H9 (cell line): ENCODE data around the gene BEGAIN. TPM values are rescaled to one million over a fixed set of nuclear protein-coding genes. Genes with fewer than 3 reads are reported as not detected.

Experiments
- DNase-seq: peaks from one replicate; pipeline ENCODE4 v3.0.0-alpha.2; 2017
- H2AFZ ChIP-seq: one replicate; pipeline ENCODE4 v1.6.1; 2013; ENCODE audit warnings: mild to moderate bottlenecking, low read length, control low read depth, moderate library complexity
- H2AK5ac ChIP-seq: 2 replicates; pipeline ENCODE4 v1.6.1; 2013; ENCODE audit warnings: low read length, control low read depth, mixed read lengths; ENCODE audit not compliant: insufficient read length
- H2BK120ac ChIP-seq: one replicate; pipeline ENCODE4 v1.6.1; 2013; ENCODE audit warnings: low read depth, mild to moderate bottlenecking, low read length, control low read depth, inconsistent platforms; ENCODE audit not compliant: poor library complexity, severe bottlenecking
- H2BK12ac ChIP-seq: 2 replicates; pipeline ENCODE4 v1.6.1; 2013; ENCODE audit warnings: low read length, control low read depth, mixed read lengths, low read depth; ENCODE audit not compliant: insufficient read length
- H2BK15ac ChIP-seq: 2 replicates; pipeline ENCODE4 v1.6.1; 2013; ENCODE audit warnings: low read depth, low read length, control low read depth
- H2BK20ac ChIP-seq: one replicate; pipeline ENCODE4 v1.6.1; 2013; ENCODE audit warnings: low read depth, mild to moderate bottlenecking, low read length, control low read depth, inconsistent platforms; ENCODE audit not compliant: poor library complexity, severe bottlenecking
- H2BK5ac ChIP-seq: 2 replicates; pipeline ENCODE4 v1.6.1; 2013; ENCODE audit warnings: low read length, control low read depth, mixed read lengths; ENCODE audit not compliant: insufficient read length
- H3K14ac ChIP-seq: 2 replicates; pipeline ENCODE4 v1.6.1; 2013; ENCODE audit warnings: low read length, control low read depth; ENCODE audit not compliant: insufficient read depth
- H3K18ac ChIP-seq: 2 replicates; pipeline ENCODE4 v1.6.1; 2013; ENCODE audit warnings: low read depth, mild to moderate bottlenecking, mixed read lengths, low read length, control low read depth; ENCODE audit not compliant: insufficient read length
- H3K23ac ChIP-seq: 2 replicates; pipeline ENCODE4 v1.6.1; 2013; ENCODE audit warnings: low read length, control low read depth, mixed read lengths, low read depth; ENCODE audit not compliant: insufficient read length
- H3K23me2 ChIP-seq: 2 replicates; pipeline ENCODE4 v1.6.1; 2013; ENCODE audit warnings: low read depth, mild to moderate bottlenecking, mixed read lengths, low read length, control low read depth; ENCODE audit not compliant: insufficient read length, poor library complexity, severe bottlenecking
- H3K27ac ChIP-seq: 2 replicates; pipeline ENCODE4 v1.5.1; 2013; ENCODE audit warnings: low read length, control low read depth, mixed read lengths, low read depth; ENCODE audit not compliant: insufficient read length
- H3K27me3 ChIP-seq: 2 replicates; pipeline ENCODE4 v1.6.1; 2013; ENCODE audit warnings: low read length, control low read depth, inconsistent platforms; ENCODE audit not compliant: insufficient read depth
- H3K4ac ChIP-seq: 2 replicates; pipeline ENCODE4 v1.6.1; 2013; ENCODE audit warnings: low read depth, mild to moderate bottlenecking, control low read depth, inconsistent platforms, low read length, moderate library complexity
- H3K4me1 ChIP-seq: 2 replicates; pipeline ENCODE4 v1.6.1; 2013; ENCODE audit warnings: low read length, control low read depth, inconsistent platforms; ENCODE audit not compliant: insufficient read depth
- H3K4me2 ChIP-seq: 2 replicates; pipeline ENCODE4 v1.6.1; 2013; ENCODE audit warnings: low read length, control low read depth, mixed read lengths; ENCODE audit not compliant: insufficient read length, insufficient read depth
- H3K56ac ChIP-seq: 2 replicates; pipeline ENCODE4 v1.6.1; 2013; ENCODE audit warnings: low read depth, mild to moderate bottlenecking, mixed read lengths, low read length, control low read depth; ENCODE audit not compliant: insufficient read length
- H3K79me1 ChIP-seq: 2 replicates; pipeline ENCODE4 v1.6.1; 2013; ENCODE audit warnings: low read depth, mild to moderate bottlenecking, moderate library complexity, low read length, control low read depth, inconsistent platforms; ENCODE audit not compliant: insufficient read depth, poor library complexity, severe bottlenecking
- H3K79me2 ChIP-seq: 2 replicates; pipeline ENCODE4 v1.6.1; 2013; ENCODE audit warnings: low read length, control low read depth, inconsistent platforms; ENCODE audit not compliant: insufficient read depth
- H3K9ac ChIP-seq: 2 replicates; pipeline ENCODE4 v1.6.1; 2013; ENCODE audit warnings: low read length, control low read depth, mixed read lengths; ENCODE audit not compliant: insufficient read length; ENCODE audit errors: extremely low read depth
- H3K9me3 ChIP-seq: one replicate; pipeline ENCODE4 v1.6.1; 2013; ENCODE audit warnings: low read depth, low read length, inconsistent platforms; ENCODE audit not compliant: control insufficient read depth
- H3T11ph ChIP-seq: one replicate; pipeline ENCODE4 v1.6.1; 2013; ENCODE audit warnings: mild to moderate bottlenecking, low read length, control low read depth, inconsistent platforms
- H4K20me1 ChIP-seq: one replicate; pipeline ENCODE4 v1.6.1; 2013; ENCODE audit not compliant: control insufficient read depth, insufficient read length, insufficient read depth
- H4K5ac ChIP-seq: 2 replicates; pipeline ENCODE4 v1.6.1; 2013; ENCODE audit warnings: low read depth, mild to moderate bottlenecking, mixed read lengths, low read length, control low read depth; ENCODE audit not compliant: insufficient read length
- H4K8ac ChIP-seq: replicated peaks from 2 replicates; pipeline ENCODE4 v1.6.1; 2013; ENCODE audit warnings: low read length, control low read depth, mixed read lengths, low read depth; ENCODE audit not compliant: insufficient read length
- H4K91ac ChIP-seq: 2 replicates; pipeline ENCODE4 v1.6.1; 2013; ENCODE audit warnings: low read depth, mild to moderate bottlenecking, moderate library complexity, mixed read lengths, low read length, control low read depth; ENCODE audit not compliant: insufficient read length
- H3K27ac Mint-ChIP-seq, 3 experiments: 2 replicates in 2 of 3; 3 replicates in 1 of 3; pipeline ENCODE4 v1.8.0; 2020 to 2021; ENCODE audit warnings: mixed read lengths in 3 of 3, mild to moderate bottlenecking in 1 of 3, moderate library complexity in 1 of 3
- H3K27me3 Mint-ChIP-seq: 2 replicates; pipeline ENCODE4 v1.8.0; 2021; ENCODE audit warnings: low read depth, mild to moderate bottlenecking, moderate library complexity, mixed read lengths
- H3K36me3 Mint-ChIP-seq, 3 experiments: 2 replicates in 2 of 3; 3 replicates in 1 of 3; pipeline ENCODE4 v1.8.0; 2020 to 2021; ENCODE audit warnings: low read depth in 3 of 3, mixed read lengths in 3 of 3; ENCODE audit not compliant: insufficient read depth in 1 of 3
- H3K4me1 Mint-ChIP-seq, 2 experiments: 2 replicates each; pipeline ENCODE4 v1.8.0; 2020; ENCODE audit warnings: mixed read lengths in 2 of 2
- H3K4me3 Mint-ChIP-seq, 2 experiments: 2 replicates in 1 of 2; 3 replicates in 1 of 2; pipeline ENCODE4 v1.8.0; 2020 to 2021; ENCODE audit warnings: mild to moderate bottlenecking in 2 of 2, mixed read lengths in 2 of 2, moderate library complexity in 1 of 2
- H3K9me3 Mint-ChIP-seq, 2 experiments: 2 replicates in 1 of 2; 3 replicates in 1 of 2; pipeline ENCODE4 v1.8.0; 2020; ENCODE audit warnings: mild to moderate bottlenecking in 2 of 2, mixed read lengths in 2 of 2, moderate library complexity in 1 of 2
- WGBS: extraction: QIAGEN DNeasy Blood & Tissue Kit; methylation state at CpG from one replicate; pipeline ENCODE4 v1.1.7; 2013; ENCODE audit warnings: missing lambda C conversion rate, low lambda C conversion rate, mixed read lengths; ENCODE audit not compliant: insufficient read length; ENCODE audit errors: extremely low coverage; 5-methylcytosine and 5-hydroxymethylcytosine counted together
- total RNA-seq: library from RNA; stranded (reverse); gene quantifications from 2 replicates; pipeline ENCODE4 v1.2.1, GENCODE V29; 2021
- TF ChIP-seq, protein P1 (sequence below): fragments of 200-600 bp; sonication (generic); conservative IDR thresholded peaks from 3 replicates; pipeline ENCODE4 v1.8.0; 2021; ENCODE audit warnings: antibody characterized with exemption, mild to moderate bottlenecking

BEGAIN gene
- total RNA-seq, 1 experiment from 2014 or later = 2.6 TPM

DNA sequence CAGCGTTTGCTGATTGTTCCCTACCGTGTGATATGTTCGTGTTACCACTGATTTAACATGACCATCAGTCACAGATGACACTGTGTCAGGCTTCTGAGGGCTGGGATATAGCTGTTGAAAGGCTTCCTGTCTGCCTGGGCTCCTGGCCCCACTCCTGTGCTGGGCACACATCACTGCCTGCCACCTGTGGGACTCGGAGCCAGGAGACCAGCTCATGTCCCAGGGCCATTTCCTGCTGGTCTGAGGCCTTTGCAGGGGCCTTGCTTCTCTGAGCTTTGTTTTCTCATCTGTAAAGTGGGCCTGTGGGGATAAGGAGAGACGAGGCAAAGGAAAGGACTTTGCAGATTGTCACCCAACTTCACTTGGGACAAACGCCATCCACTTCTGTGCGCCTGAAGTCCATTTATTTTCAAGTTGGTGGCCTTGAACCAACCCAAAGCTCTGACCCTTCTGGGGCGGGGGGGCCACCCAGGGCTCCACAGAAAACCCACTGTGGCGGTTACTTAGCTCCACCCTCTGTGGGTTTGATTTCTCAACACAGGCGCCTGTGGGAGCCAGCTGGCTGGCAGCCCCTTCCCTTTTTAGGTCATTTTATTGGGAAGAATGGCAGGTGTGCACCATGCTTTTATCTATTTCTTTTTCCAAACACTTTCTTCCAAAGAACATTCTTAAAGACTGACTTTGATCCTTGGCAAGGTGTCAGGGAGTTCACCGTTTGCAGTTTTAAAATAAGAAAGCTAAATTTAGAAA, 54.1 kb downstream of the BEGAIN start:
- H4K91ac ChIP-seq = no peak overlapping the region
- no peak overlapping the region for H4K8ac ChIP-seq
- no peaks in the 10 kb centered on the region for H3K4me1 ChIP-seq
- H3K27ac ChIP-seq = no peak overlapping the region
- no peak overlapping the region for H2AFZ ChIP-seq
- H2BK12ac ChIP-seq = no peak overlapping the region
- TF ChIP-seq, protein P1, sequence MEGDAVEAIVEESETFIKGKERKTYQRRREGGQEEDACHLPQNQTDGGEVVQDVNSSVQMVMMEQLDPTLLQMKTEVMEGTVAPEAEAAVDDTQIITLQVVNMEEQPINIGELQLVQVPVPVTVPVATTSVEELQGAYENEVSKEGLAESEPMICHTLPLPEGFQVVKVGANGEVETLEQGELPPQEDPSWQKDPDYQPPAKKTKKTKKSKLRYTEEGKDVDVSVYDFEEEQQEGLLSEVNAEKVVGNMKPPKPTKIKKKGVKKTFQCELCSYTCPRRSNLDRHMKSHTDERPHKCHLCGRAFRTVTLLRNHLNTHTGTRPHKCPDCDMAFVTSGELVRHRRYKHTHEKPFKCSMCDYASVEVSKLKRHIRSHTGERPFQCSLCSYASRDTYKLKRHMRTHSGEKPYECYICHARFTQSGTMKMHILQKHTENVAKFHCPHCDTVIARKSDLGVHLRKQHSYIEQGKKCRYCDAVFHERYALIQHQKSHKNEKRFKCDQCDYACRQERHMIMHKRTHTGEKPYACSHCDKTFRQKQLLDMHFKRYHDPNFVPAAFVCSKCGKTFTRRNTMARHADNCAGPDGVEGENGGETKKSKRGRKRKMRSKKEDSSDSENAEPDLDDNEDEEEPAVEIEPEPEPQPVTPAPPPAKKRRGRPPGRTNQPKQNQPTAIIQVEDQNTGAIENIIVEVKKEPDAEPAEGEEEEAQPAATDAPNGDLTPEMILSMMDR = no peak
- no peak overlapping the region; the same call in 1 of the 2 replicates for H3K14ac ChIP-seq
- H2BK20ac ChIP-seq = no peak overlapping the region
- no peak overlapping the region for H3K4me2 ChIP-seq
- no peak overlapping the region for H4K5ac ChIP-seq
- WGBS = no CpG with 5 or more reads among the region's 11 CpGs
- Mint-ChIP-seq H3K27me3 (peaks cover 1% of the 10 kb centered on the region; the same call in 1 of the 2 replicates), H3K27ac (no peak overlapping the region), H3K9me3 (no peaks in the 10 kb centered on the region), H3K4me1 (peaks cover 9 to 14% of the 10 kb centered on the region in 2 experiments), H3K4me3 (no peak overlapping the region), H3K36me3 (no peaks in the 10 kb centered on the region)
- H3K23me2 ChIP-seq = no peaks in the 10 kb centered on the region
- no peaks in the 10 kb centered on the region; the same call in 1 of the 2 replicates for H3K27me3 ChIP-seq
- no peak overlapping the region for H3K9ac ChIP-seq
- H2BK15ac ChIP-seq = no peak overlapping the region
- no peak overlapping the region for H2AK5ac ChIP-seq
- no peak for DNase-seq
- no peak overlapping the region for H3K56ac ChIP-seq
- no peak overlapping the region for H2BK120ac ChIP-seq
- no peak overlapping the region for H3T11ph ChIP-seq
- no peak overlapping the region for H3K4ac ChIP-seq
- H3K23ac ChIP-seq = no peak overlapping the region
- H3K79me2 ChIP-seq = no peaks in the 10 kb centered on the region
- no peaks in the 10 kb centered on the region for H3K79me1 ChIP-seq
- no peaks in the 10 kb centered on the region for H4K20me1 ChIP-seq
- H3K18ac ChIP-seq = no peak overlapping the region
- no peak overlapping the region for H2BK5ac ChIP-seq
- no peaks in the 10 kb centered on the region for H3K9me3 ChIP-seq
